ENCODE results near the gene NPRL2. TPM values are rescaled to one million over a fixed set of nuclear protein-coding genes. Genes with fewer than 3 reads are reported as not detected.

Gene NPRL2
- total RNA-seq, 1 donor from 2014 or later: 43.7 TPM

- H3K27me3 Mint-ChIP-seq (ENCODE audit: insufficient read depth): no peaks in the 10 kb centered on the region
- DNase-seq (ENCODE audit: low spot score): no peak
- H3K36me3 Mint-ChIP-seq (ENCODE audit: low read depth): peaks cover 18% of the 10 kb centered on the region
- H3K27ac Mint-ChIP-seq: peak overlapping the region; percentile 97
- no peaks in the 10 kb centered on the region for H3K9me3 Mint-ChIP-seq
- intact Hi-C loops (cut with micrococcal nuclease): loop anchor here (1.0 kb wide), 1 partner anchor 10 kb away; the partner anchor contains the start of genes CYB561D2 and NPRL2
- H3K4me1 Mint-ChIP-seq (ENCODE audit: low read depth): peaks cover 42% of the 10 kb centered on the region
- peak overlapping the region; percentile 96 for H3K4me3 Mint-ChIP-seq
These were observed 10.5 kb downstream of the NPRL2 start for GRCh38 chr3:50340147-50340447.

GRCh38 chr3:50339485-50340146 is 11.0 kb downstream of the NPRL2 start:
- Mint-ChIP-seq H3K36me3 (ENCODE audit: low read depth) (peaks cover 18% of the 10 kb centered on the region), H3K4me1 (ENCODE audit: low read depth) (peaks cover 45% of the 10 kb centered on the region), H3K27ac (peak overlapping the region; percentile 97), H3K27me3 (ENCODE audit: insufficient read depth) (no peaks in the 10 kb centered on the region), H3K4me3 (peak overlapping the region; percentile 96), H3K9me3 (no peaks in the 10 kb centered on the region)
- no peak for DNase-seq (ENCODE audit: low spot score)
- intact Hi-C loops (cut with micrococcal nuclease): loop anchor here (1.0 to 5.0 kb wide), 4 partner anchors 11 to 1048 kb away; partner anchors contain the start of genes C3orf18, CISH, CYB561D2 and HEMK1

- intact Hi-C loops (cut with micrococcal nuclease): loop anchor here (5.0 kb wide), 3 partner anchors 228 to 1048 kb away; partner anchors contain the start of genes C3orf18, CISH, HEMK1 and MANF
- peaks cover 23% of the 10 kb centered on the region for H3K36me3 Mint-ChIP-seq (ENCODE audit: low read depth)
- peak overlapping the region; percentile 97 for H3K27ac Mint-ChIP-seq
- no peak for DNase-seq (ENCODE audit: low spot score)
- no peaks in the 10 kb centered on the region for H3K27me3 Mint-ChIP-seq (ENCODE audit: insufficient read depth)
- no peaks in the 10 kb centered on the region for H3K9me3 Mint-ChIP-seq
- peaks cover 49% of the 10 kb centered on the region for H3K4me1 Mint-ChIP-seq (ENCODE audit: low read depth)
- H3K4me3 Mint-ChIP-seq: peak overlapping the region; percentile 96
These were observed 11.6 kb downstream of the NPRL2 start for GRCh38 chr3:50338965-50339364.

GRCh38 chr3:50337175-50337861 is 13.3 kb downstream of the NPRL2 start:
- Mint-ChIP-seq H3K27me3 (ENCODE audit: insufficient read depth) (no peaks in the 10 kb centered on the region), H3K27ac (peak overlapping the region; percentile 97), H3K4me1 (ENCODE audit: low read depth) (peaks cover 51% of the 10 kb centered on the region), H3K36me3 (ENCODE audit: low read depth) (peaks cover 28% of the 10 kb centered on the region), H3K4me3 (peak overlapping the region; percentile 96), H3K9me3 (no peaks in the 10 kb centered on the region)
- intact Hi-C loops (cut with micrococcal nuclease): loop anchor here (1.0 to 5.0 kb wide), 12 partner anchors 9 to 1050 kb away; partner anchors contain the start of genes C3orf18, CISH, GNAI2 and HEMK1
- DNase-seq (ENCODE audit: low spot score): peak; percentile 96

- no peak for DNase-seq (ENCODE audit: low spot score)
- Mint-ChIP-seq H3K36me3 (ENCODE audit: low read depth) (peaks cover 33% of the 10 kb centered on the region), H3K4me3 (peak overlapping the region; percentile 96), H3K27ac (peak overlapping the region; percentile 97), H3K4me1 (ENCODE audit: low read depth) (peaks cover 51% of the 10 kb centered on the region), H3K27me3 (ENCODE audit: insufficient read depth) (no peaks in the 10 kb centered on the region), H3K9me3 (no peaks in the 10 kb centered on the region)
- intact Hi-C loops (cut with micrococcal nuclease): loop anchor here (1.0 to 5.0 kb wide), 12 partner anchors 8 to 1051 kb away; partner anchors contain the start of genes C3orf18, CISH, GNAI2 and HEMK1
These were observed 14.0 kb downstream of the NPRL2 start for GRCh38 chr3:50336452-50337174.

GRCh38 chr3:50334339-50335075 is 16.1 kb downstream of the NPRL2 start:
- DNase-seq (ENCODE audit: low spot score): no peak
- Mint-ChIP-seq H3K36me3 (ENCODE audit: low read depth) (peaks cover 44% of the 10 kb centered on the region), H3K27me3 (ENCODE audit: insufficient read depth) (no peaks in the 10 kb centered on the region), H3K9me3 (no peaks in the 10 kb centered on the region), H3K4me1 (ENCODE audit: low read depth) (peaks cover 45% of the 10 kb centered on the region), H3K4me3 (peak overlapping the region; percentile 77), H3K27ac (peak overlapping the region; percentile 79)
- intact Hi-C loops (cut with micrococcal nuclease): loop anchor here (5.0 kb wide), 3 partner anchors 233 to 1053 kb away; partner anchors contain the start of genes C3orf18, CISH, HEMK1 and MANF

- no peaks in the 10 kb centered on the region for H3K9me3 Mint-ChIP-seq
- no peaks in the 10 kb centered on the region for H3K27me3 Mint-ChIP-seq (ENCODE audit: insufficient read depth)
- peak overlapping the region; percentile 79 for H3K27ac Mint-ChIP-seq
- no peak for DNase-seq (ENCODE audit: low spot score)
- H3K36me3 Mint-ChIP-seq (ENCODE audit: low read depth): peaks cover 41% of the 10 kb centered on the region
- intact Hi-C loops (cut with micrococcal nuclease): no loop called here
- peak overlapping the region; percentile 77 for H3K4me3 Mint-ChIP-seq
- peaks cover 38% of the 10 kb centered on the region for H3K4me1 Mint-ChIP-seq (ENCODE audit: low read depth)
These were observed 16.7 kb downstream of the NPRL2 start for GRCh38 chr3:50333744-50334328.

- Mint-ChIP-seq H3K27ac (no peak overlapping the region), H3K4me1 (ENCODE audit: low read depth) (peaks cover 37% of the 10 kb centered on the region), H3K36me3 (ENCODE audit: low read depth) (peaks cover 37% of the 10 kb centered on the region), H3K27me3 (ENCODE audit: insufficient read depth) (no peaks in the 10 kb centered on the region), H3K4me3 (no peak overlapping the region), H3K9me3 (no peaks in the 10 kb centered on the region)
- intact Hi-C loops (cut with micrococcal nuclease): no loop called here
- no peak for DNase-seq (ENCODE audit: low spot score)
These were observed 19.1 kb downstream of the NPRL2 start for GRCh38 chr3:50331364-50331907.

- H3K9me3 Mint-ChIP-seq: no peaks in the 10 kb centered on the region
- intact Hi-C loops (cut with micrococcal nuclease): no loop called here
- peaks cover 34% of the 10 kb centered on the region for H3K36me3 Mint-ChIP-seq (ENCODE audit: low read depth)
- peaks cover 34% of the 10 kb centered on the region for H3K4me1 Mint-ChIP-seq (ENCODE audit: low read depth)
- no peak overlapping the region for H3K27ac Mint-ChIP-seq
- no peak overlapping the region for H3K4me3 Mint-ChIP-seq
- no peaks in the 10 kb centered on the region for H3K27me3 Mint-ChIP-seq (ENCODE audit: insufficient read depth)
- no peak for DNase-seq (ENCODE audit: low spot score)
These were observed 20.2 kb downstream of the NPRL2 start for GRCh38 chr3:50330330-50330729.

GRCh38 chr3:50327943-50328691 is 22.5 kb downstream of the NPRL2 start, which contains the start of gene TUSC2:
Gene TUSC2 (minus strand): TSS chr3:50328223. CDS start chr3:50328099, 124 bp downstream.
- intact Hi-C loops (cut with micrococcal nuclease): loop anchor here (1.0 kb wide), 4 partner anchors 8 to 36 kb away; partner anchors contain the start of genes HYAL3, IFRD2 and NAA80
- Mint-ChIP-seq H3K4me3 (peak within 1 kb of the TSS; percentile 93), H3K4me1 (ENCODE audit: low read depth) (peaks cover 25% of the 10 kb centered on the region), H3K36me3 (ENCODE audit: low read depth) (peaks cover 29% of the 10 kb centered on the region), H3K27ac (peak within 1 kb of the TSS; percentile 88), H3K9me3 (no peaks in the 10 kb centered on the region), H3K27me3 (ENCODE audit: insufficient read depth) (no peaks in the 10 kb centered on the region)
- peak; percentile 92 for DNase-seq (ENCODE audit: low spot score)

GRCh38 chr3:50327129-50327528 is 23.4 kb downstream of the NPRL2 start:
- intact Hi-C loops (cut with micrococcal nuclease): no loop called here
- Mint-ChIP-seq H3K9me3 (no peaks in the 10 kb centered on the region), H3K27me3 (ENCODE audit: insufficient read depth) (no peaks in the 10 kb centered on the region), H3K27ac (peak overlapping the region; percentile 72), H3K4me1 (ENCODE audit: low read depth) (peaks cover 25% of the 10 kb centered on the region), H3K36me3 (ENCODE audit: low read depth) (peaks cover 27% of the 10 kb centered on the region), H3K4me3 (peak overlapping the region; percentile 93)
- DNase-seq (ENCODE audit: low spot score): no peak

All from activated T-helper 1 cell treated with anti-CD3 and anti-CD28 coated beads, Interleukin-12 subunit alpha, Interleukin-12 subunit beta, Interleukin-2, Interleukin-4 antibody, amounts not matched to agents 30 ng/mL and 10 ng/mL and 1 ng/mL, durations not matched to agents 14 hours and 24 hours and 36 hours (primary cell).